ENCODE measurements around the gene RNASEH2C. TPM values are rescaled to one million over a fixed set of nuclear protein-coding genes. Genes with fewer than 3 reads are reported as not detected.

Gene RNASEH2C
- total RNA-seq, 2 experiments from 2014 or later = 101 to 109 TPM

DNA sequence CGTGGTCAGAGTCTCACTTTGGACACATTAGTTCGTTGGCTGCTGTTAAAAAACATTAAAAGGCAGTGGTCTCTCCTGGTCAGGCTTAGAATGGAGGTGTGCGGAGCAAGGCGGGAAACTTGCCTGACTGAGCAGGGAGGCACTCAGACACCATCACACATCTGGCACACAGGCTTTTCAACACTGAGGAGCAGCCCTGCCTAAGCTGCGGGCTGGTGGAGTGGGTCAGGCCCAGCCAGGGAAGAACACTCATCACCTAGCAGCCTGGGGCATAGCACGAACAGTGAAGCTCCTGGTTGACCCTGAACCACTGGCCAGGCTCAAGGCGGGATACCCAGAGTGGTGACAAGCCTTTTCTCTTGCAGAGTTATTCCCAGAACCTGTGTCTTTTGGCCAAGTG is 4.3 kb downstream of the RNASEH2C start:
- no peak for DNase-seq
- intact Hi-C loops (cut with micrococcal nuclease) = no loop called here
- TF ChIP-seq, protein P1, sequence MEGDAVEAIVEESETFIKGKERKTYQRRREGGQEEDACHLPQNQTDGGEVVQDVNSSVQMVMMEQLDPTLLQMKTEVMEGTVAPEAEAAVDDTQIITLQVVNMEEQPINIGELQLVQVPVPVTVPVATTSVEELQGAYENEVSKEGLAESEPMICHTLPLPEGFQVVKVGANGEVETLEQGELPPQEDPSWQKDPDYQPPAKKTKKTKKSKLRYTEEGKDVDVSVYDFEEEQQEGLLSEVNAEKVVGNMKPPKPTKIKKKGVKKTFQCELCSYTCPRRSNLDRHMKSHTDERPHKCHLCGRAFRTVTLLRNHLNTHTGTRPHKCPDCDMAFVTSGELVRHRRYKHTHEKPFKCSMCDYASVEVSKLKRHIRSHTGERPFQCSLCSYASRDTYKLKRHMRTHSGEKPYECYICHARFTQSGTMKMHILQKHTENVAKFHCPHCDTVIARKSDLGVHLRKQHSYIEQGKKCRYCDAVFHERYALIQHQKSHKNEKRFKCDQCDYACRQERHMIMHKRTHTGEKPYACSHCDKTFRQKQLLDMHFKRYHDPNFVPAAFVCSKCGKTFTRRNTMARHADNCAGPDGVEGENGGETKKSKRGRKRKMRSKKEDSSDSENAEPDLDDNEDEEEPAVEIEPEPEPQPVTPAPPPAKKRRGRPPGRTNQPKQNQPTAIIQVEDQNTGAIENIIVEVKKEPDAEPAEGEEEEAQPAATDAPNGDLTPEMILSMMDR (IDR thresholded peaks at IDR 0.05) = no peak
- Mint-ChIP-seq H3K27me3 (no peaks in the 10 kb centered on the region), H3K4me3 (no peak overlapping the region), H3K36me3 (ENCODE audit: low read depth) (peaks cover 69% of the 10 kb centered on the region), H3K9me3 (no peaks in the 10 kb centered on the region), H3K4me1 (ENCODE audit: low read depth) (peaks cover 34% of the 10 kb centered on the region), H3K27ac (peak overlapping the region; percentile 12)
- ChIA-PET POLR2A (interaction anchor here (0.9 kb wide), 3 partner anchors 12 to 60 kb away, joined by 3 to 4 read pairs (median 3); no protein-coding TSS in a partner anchor), CTCF (interaction anchor here (0.7 kb wide), 1 partner anchor 11 kb away, joined by 3 read pairs; no protein-coding TSS in a partner anchor)
- no peak for ATAC-seq

DNA sequence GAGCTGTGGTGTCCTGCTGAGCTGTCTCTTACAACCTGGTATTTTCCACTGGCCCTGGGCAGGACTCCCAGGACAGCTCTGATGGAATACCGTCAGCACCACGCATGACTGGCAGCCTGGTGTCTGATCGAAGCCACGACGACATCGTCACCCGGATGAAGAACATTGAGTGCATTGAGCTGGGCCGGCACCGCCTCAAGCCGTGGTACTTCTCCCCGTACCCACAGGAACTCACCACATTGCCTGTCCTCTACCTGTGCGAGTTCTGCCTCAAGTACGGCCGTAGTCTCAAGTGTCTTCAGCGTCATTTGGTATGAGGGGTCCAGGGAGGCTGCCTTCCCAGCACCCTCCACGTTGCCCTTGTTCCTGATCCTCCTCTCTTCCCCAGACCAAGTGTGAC is 6.2 kb downstream of the RNASEH2C start:
- no peaks in the 10 kb centered on the region for H3K9me3 Mint-ChIP-seq
- H3K4me1 Mint-ChIP-seq (ENCODE audit: low read depth) = peaks cover 36% of the 10 kb centered on the region
- ChIA-PET CTCF (interaction anchor here (1.6 kb wide), 1 partner anchor 65 kb away, joined by 9 read pairs; no protein-coding TSS in a partner anchor), POLR2A (interaction anchor here (0.7 to 1.1 kb wide), 3 partner anchors 8 to 144 kb away, joined by 3 read pairs; no protein-coding TSS in a partner anchor)
- peak overlapping the region; percentile 30 for H3K27ac Mint-ChIP-seq
- H3K4me3 Mint-ChIP-seq = no peak overlapping the region
- H3K27me3 Mint-ChIP-seq = no peaks in the 10 kb centered on the region
- ATAC-seq = no peak
- intact Hi-C loops (cut with micrococcal nuclease) = loop anchor here (5.0 kb wide), 2 partner anchors 58 to 103 kb away; no protein-coding TSS in a partner anchor
- TF ChIP-seq, protein P1 (IDR thresholded peaks at IDR 0.05) = no peak
- no peak for DNase-seq
- H3K36me3 Mint-ChIP-seq (ENCODE audit: low read depth) = peaks cover 60% of the 10 kb centered on the region

DNA sequence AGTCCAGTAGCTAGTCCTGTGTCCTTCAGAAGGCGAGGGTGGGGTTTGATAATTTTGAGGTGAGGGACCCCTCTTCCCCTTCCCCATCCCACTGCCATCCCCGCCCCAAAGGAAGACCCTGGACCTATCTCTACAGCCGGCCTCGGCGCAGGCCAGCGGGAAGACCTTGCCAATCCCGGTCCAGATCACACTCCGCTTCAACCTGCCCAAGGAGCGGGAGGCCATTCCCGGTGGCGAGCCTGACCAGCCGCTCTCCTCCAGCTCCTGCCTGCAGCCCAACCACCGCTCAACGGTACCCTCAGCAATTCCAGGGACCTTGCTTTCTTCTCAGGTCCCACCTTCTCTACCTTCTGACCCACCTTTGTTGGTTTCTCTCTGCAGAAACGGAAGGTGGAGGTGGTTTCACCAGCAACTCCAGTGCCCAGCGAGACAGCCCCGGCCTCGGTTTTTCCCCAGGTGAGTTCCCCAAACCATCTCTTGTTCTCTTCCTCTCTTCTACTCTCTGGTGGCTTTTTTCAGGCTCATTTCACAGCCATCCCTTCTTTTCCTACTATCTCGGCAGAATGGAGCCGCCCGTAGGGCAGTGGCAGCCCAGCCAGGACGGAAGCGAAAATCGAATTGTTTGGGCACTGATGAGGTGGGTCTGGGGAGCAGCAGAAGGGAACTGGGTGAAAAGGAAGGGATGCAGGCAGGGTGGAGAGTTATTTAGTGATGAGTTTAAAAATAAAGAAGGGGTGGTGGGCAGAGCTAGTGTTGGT is 7.2 kb downstream of the RNASEH2C start:
- no peaks in the 10 kb centered on the region for H3K27me3 Mint-ChIP-seq
- H3K4me1 Mint-ChIP-seq (ENCODE audit: low read depth) = peaks cover 28% of the 10 kb centered on the region
- intact Hi-C loops (cut with micrococcal nuclease) = loop anchor here (5.0 kb wide), 2 partner anchors 59 to 104 kb away; no protein-coding TSS in a partner anchor
- TF ChIP-seq, protein P1 (IDR thresholded peaks at IDR 0.05) = no peak
- no peak for ATAC-seq
- CTCF ChIA-PET = interaction anchor here (1.4 to 3.0 kb wide), 6 partner anchors 67 to 309 kb away, joined by 3 to 30 read pairs (median 9); partner anchors contain the start of genes CCDC85B, CFL1, FIBP and MUS81
- peak overlapping the region; percentile 93 for H3K4me3 Mint-ChIP-seq
- peaks cover 49% of the 10 kb centered on the region for H3K36me3 Mint-ChIP-seq (ENCODE audit: low read depth)
- POLR2A ChIA-PET = interaction anchor here (1.1 to 2.3 kb wide), 8 partner anchors 8 to 207 kb away, joined by 3 to 22 read pairs (median 4); partner anchors contain the start of genes RNASEH2C and SNX32
- DNase-seq = no peak
- H3K27ac Mint-ChIP-seq = peak overlapping the region; percentile 58
- no peaks in the 10 kb centered on the region for H3K9me3 Mint-ChIP-seq

DNA sequence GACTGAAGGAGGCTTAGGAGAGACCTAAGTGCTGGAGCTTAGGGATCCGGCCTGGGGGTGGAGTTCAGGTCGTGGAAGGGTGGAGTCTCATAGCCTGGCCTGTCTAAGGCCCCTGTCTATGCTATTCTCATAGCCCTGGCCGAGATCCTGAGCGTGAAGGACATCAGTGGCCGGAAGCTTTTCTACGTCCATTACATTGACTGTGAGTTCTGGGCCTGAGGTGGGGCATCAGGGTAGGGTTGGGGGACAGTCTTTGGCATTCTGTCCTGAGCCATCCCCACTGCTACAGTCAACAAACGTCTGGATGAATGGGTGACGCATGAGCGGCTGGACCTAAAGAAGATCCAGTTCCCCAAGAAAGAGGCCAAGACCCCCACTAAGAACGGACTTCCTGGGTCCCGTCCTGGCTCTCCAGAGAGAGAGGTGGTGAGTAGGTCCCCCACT is 7.9 kb downstream of the RNASEH2C start:
- DNase-seq (no peak), ATAC-seq (no peak)
- H3K27ac Mint-ChIP-seq = peak overlapping the region; percentile 98
- no peaks in the 10 kb centered on the region for H3K27me3 Mint-ChIP-seq
- ChIA-PET CTCF (interaction anchor here (1.4 to 3.0 kb wide), 19 partner anchors 9 to 332 kb away, joined by 3 to 41 read pairs (median 9); partner anchors contain the start of genes AP5B1, CCDC85B, CFL1 and CTSW), POLR2A (interaction anchor here (1.1 to 2.3 kb wide), 13 partner anchors 9 to 290 kb away, joined by 3 to 22 read pairs (median 5); partner anchors contain the start of genes BANF1, MUS81, PCNX3 and RNASEH2C)
- no peaks in the 10 kb centered on the region for H3K9me3 Mint-ChIP-seq
- H3K4me1 Mint-ChIP-seq (ENCODE audit: low read depth) = peaks cover 23% of the 10 kb centered on the region
- peak overlapping the region; percentile 93 for H3K4me3 Mint-ChIP-seq
- intact Hi-C loops (cut with micrococcal nuclease) = loop anchor here (5.0 kb wide), 2 partner anchors 60 to 105 kb away; no protein-coding TSS in a partner anchor
- peaks cover 42% of the 10 kb centered on the region for H3K36me3 Mint-ChIP-seq (ENCODE audit: low read depth)
- TF ChIP-seq, protein P1 (IDR thresholded peaks at IDR 0.05) = no peak
